Right atrium auricular region (tissue), 2 donors: ENCODE data around the gene NAXE. TPM values are rescaled to one million over a fixed set of nuclear protein-coding genes. Genes with fewer than 3 reads are reported as not detected.

Experiments used
- DNase-seq: peaks from one replicate; pipeline ENCODE4 v3.0.0-alpha.2; 2019; ENCODE audit warnings: low spot score
- H3K27ac ChIP-seq, 2 donors: fragments of 200-600 bp; sonication (generic); 1 replicate in 1 of 2; 2 replicates in 1 of 2; pipeline ENCODE4 v1.5.1; 2016 to 2019
- H3K27me3 ChIP-seq, 2 donors: fragments of 200-600 bp; sonication (generic); one replicate each; pipeline versions ENCODE4 v1.5.1 to v1.6.0; 2017 to 2019
- H3K36me3 ChIP-seq: fragments of 200-600 bp; sonication (generic); one replicate; pipeline ENCODE4 v1.5.1; 2016
- H3K4me1 ChIP-seq, 2 donors: fragments of 200-600 bp; sonication (generic); one replicate each; pipeline versions ENCODE4 v1.5.1 to v1.6.0; 2017 to 2019
- H3K4me3 ChIP-seq, 2 donors: fragments of 200-600 bp; sonication (generic); 1 replicate in 1 of 2; 2 replicates in 1 of 2; pipeline ENCODE4 v1.5.1; 2017 to 2019; ENCODE audit warnings: mild to moderate bottlenecking in 1 of 2, moderate library complexity in 1 of 2
- H3K9me3 ChIP-seq, 2 donors: fragments of 200-600 bp; sonication (generic); one replicate each; pipeline ENCODE4 v1.5.1; 2019
- CTCF ChIP-seq, 2 donors: fragments of 200-600 bp; sonication (generic); IDR thresholded peaks; one replicate each; pipeline ENCODE4 v1.5.1; 2019; ENCODE audit warnings: antibody characterized with exemption in 2 of 2
- total RNA-seq, 2 donors: library from RNA; depleted of rRNA; stranded (reverse); fragments of >200 nt; gene quantifications; one replicate each; pipeline ENCODE4 v1.1.0, GENCODE V29; 2016

The NAXE gene
- total RNA-seq, 2 donors from 2014 or later: 85.3 to 96.3 TPM

- Histone ChIP-seq H3K4me3 (no peak overlapping the region), H3K27me3 (peaks cover 8 to 25% of the 10 kb centered on the region in 2 donors), H3K4me1 (peaks cover 0 to 28% of the 10 kb centered on the region in 2 donors), H3K9me3 (no peaks in the 10 kb centered on the region), H3K36me3 (no peaks in the 10 kb centered on the region), H3K27ac (no peak overlapping the region)
- TF ChIP-seq CTCF (IDR thresholded peaks at IDR 0.05): no peak
- no peak for DNase-seq
Measured at GRCh38 chr1:156622581-156623297, 31.2 kb downstream of the NAXE start.

- TF ChIP-seq CTCF (IDR thresholded peaks at IDR 0.05): peak; percentile 30 to 55
- DNase-seq: no peak
- H3K27me3 ChIP-seq: peaks cover 8 to 25% of the 10 kb centered on the region in 2 donors
- peak overlapping the region; percentile 23 to 50 for H3K4me3 ChIP-seq
- no peaks in the 10 kb centered on the region for H3K9me3 ChIP-seq
- H3K4me1 ChIP-seq: peaks cover 0 to 28% of the 10 kb centered on the region in 2 donors
- H3K36me3 ChIP-seq: no peaks in the 10 kb centered on the region
- peak overlapping the region; percentile 53 to 55 for H3K27ac ChIP-seq
Measured at GRCh38 chr1:156623946-156624813, 32.6 kb downstream of the NAXE start.

GRCh38 chr1:156624814-156625435, 33.3 kb downstream of the NAXE start:
- TF ChIP-seq CTCF (IDR thresholded peaks at IDR 0.05): no peak
- Histone ChIP-seq H3K4me3 (peak overlapping the region; percentile 23 to 50), H3K4me1 (peaks cover 0 to 28% of the 10 kb centered on the region in 2 donors), H3K9me3 (no peaks in the 10 kb centered on the region), H3K27ac (peak overlapping the region; percentile 53 to 55), H3K27me3 (peaks cover 8 to 25% of the 10 kb centered on the region in 2 donors), H3K36me3 (no peaks in the 10 kb centered on the region)
- DNase-seq: no peak

GRCh38 chr1:156625436-156626078, 34.0 kb downstream of the NAXE start:
- H3K9me3 ChIP-seq: no peaks in the 10 kb centered on the region
- H3K27me3 ChIP-seq: peaks cover 8 to 25% of the 10 kb centered on the region in 2 donors
- H3K36me3 ChIP-seq: no peaks in the 10 kb centered on the region
- no peak for DNase-seq
- peak overlapping the region; percentile 23 to 50 for H3K4me3 ChIP-seq
- peaks cover 0 to 28% of the 10 kb centered on the region in 2 donors for H3K4me1 ChIP-seq
- peak overlapping the region; percentile 53 to 55 for H3K27ac ChIP-seq
- TF ChIP-seq CTCF (IDR thresholded peaks at IDR 0.05): peak; percentile 64 to 86

- H3K27ac ChIP-seq: no peak overlapping the region
- peaks cover 0 to 28% of the 10 kb centered on the region in 2 donors for H3K4me1 ChIP-seq
- no peak for DNase-seq
- H3K36me3 ChIP-seq: no peaks in the 10 kb centered on the region
- peak in 1 of 2 donors; percentile 7 for TF ChIP-seq CTCF (IDR thresholded peaks at IDR 0.05)
- peak overlapping the region in 1 of 2 donors; percentile 50 for H3K4me3 ChIP-seq
- H3K9me3 ChIP-seq: no peaks in the 10 kb centered on the region
- H3K27me3 ChIP-seq: peaks cover 8 to 25% of the 10 kb centered on the region in 2 donors
Measured at GRCh38 chr1:156626079-156626438, 34.5 kb downstream of the NAXE start.
